Muscle of arm (tissue), 12 donors: Measurements from ENCODE around the gene GAP43. TPM values are rescaled to one million over a fixed set of nuclear protein-coding genes. Genes with fewer than 3 reads are reported as not detected.
A peak's percentile ranks its signal among the peaks of the same experiment; 100 is the strongest.

Source experiments
- DNase-seq: peaks from one replicate; pipeline ENCODE4 v3.0.0-alpha.2; 2013
- polyA plus RNA-seq, 12 donors: library from polyadenylated mRNA; unstranded; fragments of 120-200 nt; gene quantifications; one replicate each; pipeline ENCODE4 v1.2.1, GENCODE V29; 2013; ENCODE audit not compliant: insufficient read length in 12 of 12

GAP43 gene
- polyA plus RNA-seq, 12 donors, result 1.4 to 34.5 (median 2.3) TPM; not detected in 1

DNA sequence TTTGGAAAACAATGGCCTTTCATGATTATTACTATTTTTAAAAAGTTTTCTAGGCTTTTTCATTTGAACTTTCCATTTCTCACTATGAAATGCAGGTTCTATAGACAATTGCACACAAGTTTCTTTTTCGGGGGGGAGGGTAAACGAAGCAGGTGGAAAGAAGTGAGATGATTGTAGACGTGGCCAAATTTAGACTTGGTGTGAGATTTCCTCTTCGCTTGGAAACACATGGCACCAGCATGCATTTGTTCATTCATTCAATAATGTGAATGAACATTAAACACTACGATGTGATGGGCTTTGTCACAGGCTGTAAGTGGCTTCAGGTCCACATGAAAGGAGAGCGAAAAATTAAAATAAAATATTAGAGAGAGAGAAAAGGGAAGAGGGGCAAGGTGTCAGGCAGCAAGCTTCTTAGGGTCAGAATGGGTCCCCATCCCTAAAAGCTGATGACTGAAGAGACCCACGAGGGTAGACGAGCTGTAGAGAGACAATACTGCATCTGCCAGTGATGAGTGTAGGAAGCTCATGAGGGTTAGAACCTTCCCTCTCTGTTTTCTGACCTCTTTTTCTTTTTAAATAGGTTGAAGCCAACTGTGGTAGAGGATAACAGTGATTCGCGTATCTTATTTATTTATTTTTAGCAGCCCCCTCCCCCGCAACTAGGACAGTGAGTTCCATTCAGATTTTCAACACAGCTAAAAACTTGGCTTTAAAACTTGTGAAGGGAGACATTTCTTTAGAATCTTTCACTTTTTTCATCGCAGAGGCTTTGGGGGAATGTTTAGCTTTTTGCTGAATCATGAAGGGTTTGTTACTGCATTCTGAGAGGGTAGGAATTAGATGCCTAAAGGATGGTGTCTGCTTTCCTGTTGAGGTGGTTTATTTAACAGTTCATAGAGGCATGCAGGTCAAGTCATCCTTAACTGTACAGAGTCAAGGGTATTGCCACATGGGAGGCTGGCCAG is 36.2 kb downstream of the GAP43 start:
- no peak for DNase-seq

DNA sequence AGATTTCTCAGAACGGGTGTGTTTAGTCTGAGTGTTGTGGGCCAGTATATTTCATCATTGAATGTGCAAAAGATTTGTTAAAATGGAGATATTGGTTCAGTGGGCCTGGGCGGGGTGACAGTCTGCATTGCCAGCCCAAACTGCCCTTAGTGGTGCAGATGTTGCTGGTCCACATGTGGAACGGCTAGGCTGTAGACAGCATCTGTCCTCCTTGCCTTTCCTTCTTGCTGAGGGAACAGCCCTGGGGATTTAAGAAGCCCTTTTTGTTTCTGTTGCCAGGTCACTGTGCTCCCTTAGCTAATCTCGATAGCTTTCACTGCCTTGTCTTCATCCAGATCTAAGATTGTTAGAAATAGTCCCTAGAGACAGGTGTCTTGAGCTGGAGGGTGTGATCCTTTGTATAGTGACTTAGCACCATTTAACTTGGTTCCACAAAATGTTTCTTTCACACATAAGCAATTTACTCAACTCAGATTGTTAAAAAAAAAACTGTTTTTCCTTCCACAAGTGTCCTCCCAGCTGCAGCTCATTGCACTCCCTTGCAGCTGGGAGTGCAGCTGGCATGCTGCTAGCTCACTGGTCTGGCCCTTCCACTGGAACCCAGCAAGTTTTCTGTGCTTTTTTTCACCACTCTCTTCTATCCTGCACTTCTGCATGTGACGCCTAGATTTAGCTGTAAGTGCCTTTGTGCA is 37.5 kb downstream of the GAP43 start:
- DNase-seq, result peak; percentile 66

DNA sequence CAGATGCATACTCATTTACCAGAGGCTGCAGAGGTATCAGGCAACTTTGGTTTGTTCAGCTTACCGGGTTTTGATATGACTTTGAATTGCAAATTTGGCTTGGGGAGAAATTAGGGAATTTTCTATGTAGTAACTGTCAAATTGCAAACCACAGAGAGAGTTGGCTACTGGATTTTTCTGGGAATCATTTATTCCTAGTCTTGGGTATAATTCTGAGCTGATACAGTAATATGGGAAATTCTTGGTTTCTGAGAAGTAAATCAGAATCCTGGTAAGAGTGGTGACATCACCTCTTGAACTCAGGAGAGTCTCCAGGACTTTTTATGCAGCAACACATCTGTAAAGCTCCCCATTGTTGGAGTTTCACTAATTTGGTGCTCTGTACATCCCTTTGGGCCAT is 39.0 kb downstream of the GAP43 start:
- no peak for DNase-seq

DNA sequence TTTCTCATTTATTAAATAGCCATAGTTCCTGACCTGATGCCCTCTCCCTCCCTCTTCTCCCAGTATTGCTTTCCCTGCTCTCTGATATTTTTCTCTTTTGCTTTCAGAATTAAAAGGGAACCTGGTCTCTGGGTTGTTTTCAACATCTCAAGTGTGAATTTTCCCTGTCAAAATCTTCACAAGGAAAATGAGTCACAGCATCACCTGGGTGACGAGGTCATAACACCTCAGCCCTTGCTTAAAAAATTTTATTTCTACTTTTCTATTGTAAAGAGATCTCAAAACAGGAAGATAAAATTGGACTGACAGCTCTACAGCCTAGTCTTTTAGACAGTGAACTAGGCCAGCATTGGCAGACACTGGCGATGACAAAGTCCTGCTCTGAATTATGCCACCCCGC is 40.1 kb downstream of the GAP43 start:
- no peak for DNase-seq

DNA sequence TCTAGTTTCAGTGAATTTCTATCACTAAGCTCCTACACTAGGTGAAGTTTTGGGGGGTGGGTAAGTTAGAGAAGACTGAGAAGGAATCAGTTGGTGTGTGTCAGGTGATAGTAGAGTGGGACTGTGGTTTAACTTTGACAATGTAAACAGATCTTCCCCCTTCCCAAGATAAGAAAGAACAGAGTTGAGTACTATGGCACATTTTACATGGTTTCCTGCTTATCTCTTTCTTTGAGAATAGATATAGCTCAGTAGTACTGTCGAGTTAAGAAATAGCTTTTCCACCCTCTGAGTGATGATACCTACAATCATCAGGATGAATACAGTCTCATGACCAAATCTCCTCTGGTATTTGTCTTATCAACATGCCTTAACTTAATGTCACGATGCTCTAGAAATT is 42.8 kb downstream of the GAP43 start:
- no peak for DNase-seq

DNA sequence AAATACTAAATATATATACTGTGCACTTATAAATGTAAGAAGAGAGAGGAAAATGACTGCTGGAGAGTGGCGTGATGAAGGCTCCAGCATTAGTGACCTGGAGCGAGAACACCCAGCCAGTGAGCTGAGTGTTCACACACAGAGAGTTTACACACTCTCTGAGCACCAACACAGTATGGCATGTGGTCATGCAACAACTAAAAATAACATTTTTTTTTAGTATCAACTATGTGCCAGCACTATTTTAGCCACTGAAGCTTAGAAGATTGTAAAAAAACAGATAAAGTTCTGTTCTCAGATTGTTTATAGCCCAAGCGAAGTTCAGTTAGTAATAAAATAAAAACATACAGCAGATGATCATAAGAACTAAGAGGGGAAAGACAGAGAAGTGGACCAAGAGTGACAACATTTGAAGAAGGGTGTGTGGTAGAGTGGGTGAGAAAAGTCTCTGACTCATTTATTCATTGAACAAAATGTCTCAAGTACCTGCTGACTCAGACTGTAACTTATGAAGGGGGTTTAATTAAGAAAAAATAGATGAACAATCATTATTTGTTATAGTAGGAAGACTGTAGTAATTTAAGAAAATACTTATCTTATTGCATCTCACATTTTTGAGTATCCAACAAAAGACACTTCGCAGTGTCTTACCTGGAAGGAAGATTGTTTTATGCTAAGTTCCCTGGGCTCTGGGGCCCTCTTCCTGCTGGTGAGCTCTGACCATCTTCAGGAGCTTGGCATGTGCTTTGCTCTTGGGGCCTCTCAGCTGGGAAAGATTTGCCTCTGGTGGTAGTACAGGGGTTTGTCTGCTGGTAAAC is 43.8 kb downstream of the GAP43 start:
- DNase-seq, result no peak

DNA sequence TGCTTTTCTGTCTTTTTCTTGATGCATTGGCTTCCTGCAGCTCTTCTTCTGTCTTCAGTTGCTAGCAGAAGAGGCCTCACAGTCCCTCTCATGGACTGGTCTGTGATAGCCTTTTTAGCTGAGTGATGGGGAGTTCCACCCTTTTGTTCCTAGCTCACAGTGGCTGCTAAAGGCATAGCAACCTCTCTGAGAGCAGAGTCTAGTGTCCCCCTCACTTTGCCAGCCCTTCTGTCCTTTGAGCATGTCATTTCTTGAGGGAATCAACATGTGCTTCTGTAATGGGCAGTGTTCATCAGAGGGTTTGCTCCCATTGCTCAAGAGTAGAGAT is 44.4 kb downstream of the GAP43 start:
- DNase-seq, result no peak

DNA sequence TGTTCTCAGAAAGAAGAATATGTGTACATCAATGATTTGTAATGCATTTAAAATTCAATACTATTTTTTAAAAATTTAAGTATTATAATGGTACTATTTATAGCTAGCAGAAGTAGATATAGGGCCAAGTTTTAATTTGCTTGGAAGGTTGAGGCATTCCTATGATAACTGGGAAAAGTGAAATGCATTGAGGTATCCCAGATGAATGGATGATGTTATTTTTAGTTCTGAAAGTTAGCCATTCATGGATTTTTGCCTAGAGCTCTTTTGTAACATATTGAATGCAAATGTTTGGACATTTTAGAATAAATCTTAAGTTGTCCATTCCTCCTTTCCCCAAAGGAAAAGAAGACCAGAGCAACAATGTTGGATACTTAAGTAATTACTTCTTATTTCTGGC is 47.6 kb downstream of the GAP43 start:
- no peak for DNase-seq

DNA sequence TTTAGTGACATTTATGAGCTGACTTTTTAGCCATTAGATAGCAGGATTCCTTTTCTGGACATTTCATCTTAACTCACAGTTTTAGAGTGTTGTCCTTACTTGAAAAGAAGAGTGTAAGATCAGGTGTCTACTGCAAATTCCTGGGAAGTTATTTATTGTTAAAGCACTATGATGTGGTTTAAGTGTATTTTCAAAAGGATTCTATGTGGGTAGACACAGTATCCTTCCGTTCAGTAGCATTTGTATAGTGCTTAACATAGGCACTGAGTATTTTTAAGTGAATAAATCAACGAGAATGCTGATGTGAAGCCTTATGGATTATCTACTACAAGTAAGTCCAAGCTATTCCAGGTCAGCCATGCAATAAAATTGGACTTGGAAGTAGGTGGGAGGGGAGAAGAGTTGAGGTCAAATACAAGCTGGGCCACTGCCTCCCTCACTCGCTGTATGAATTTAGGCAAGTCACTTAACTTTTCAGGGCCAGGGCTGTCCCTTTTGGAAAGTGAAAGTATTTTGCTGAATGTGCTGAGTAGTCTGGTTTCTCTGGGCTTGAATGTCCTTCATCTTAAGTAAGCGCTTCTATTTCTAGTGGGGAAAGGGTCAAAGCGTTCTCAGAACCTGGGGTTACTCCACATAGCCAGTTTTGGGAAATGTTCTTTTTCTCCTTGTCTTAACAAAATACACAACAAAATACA is 48.6 kb downstream of the GAP43 start:
- DNase-seq, result no peak

DNA sequence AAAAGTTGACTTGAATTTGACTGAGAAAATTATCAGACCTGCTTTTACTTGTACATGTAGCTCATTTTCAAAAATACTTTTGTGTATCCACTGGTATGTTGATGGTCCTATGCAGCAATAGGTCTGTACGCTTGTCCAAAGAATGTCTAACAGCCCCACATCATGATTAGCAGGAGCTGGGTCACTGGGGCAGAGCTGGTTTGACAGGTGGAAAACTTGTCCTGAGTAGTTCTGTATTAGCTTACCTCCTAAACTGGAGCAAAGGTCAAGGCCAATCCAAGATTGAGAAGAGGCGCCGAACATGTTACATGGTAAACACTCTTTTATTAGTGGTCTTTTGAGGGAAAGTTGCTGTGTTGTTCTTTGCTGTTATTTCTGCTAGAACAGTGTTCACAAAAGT is 50.6 kb downstream of the GAP43 start:
- no peak for DNase-seq

DNA sequence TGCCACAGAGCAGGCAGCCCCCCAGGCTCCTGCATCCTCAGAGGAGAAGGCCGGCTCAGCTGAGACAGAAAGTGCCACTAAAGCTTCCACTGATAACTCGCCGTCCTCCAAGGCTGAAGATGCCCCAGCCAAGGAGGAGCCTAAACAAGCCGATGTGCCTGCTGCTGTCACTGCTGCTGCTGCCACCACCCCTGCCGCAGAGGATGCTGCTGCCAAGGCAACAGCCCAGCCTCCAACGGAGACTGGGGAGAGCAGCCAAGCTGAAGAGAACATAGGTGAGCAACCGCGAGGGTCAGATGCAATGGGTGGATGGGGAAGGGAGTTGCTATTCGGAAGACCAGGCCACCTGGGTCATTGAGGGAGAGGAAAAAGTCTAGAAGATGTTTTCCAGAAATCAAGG is 53.0 kb downstream of the GAP43 start:
- no peak for DNase-seq

DNA sequence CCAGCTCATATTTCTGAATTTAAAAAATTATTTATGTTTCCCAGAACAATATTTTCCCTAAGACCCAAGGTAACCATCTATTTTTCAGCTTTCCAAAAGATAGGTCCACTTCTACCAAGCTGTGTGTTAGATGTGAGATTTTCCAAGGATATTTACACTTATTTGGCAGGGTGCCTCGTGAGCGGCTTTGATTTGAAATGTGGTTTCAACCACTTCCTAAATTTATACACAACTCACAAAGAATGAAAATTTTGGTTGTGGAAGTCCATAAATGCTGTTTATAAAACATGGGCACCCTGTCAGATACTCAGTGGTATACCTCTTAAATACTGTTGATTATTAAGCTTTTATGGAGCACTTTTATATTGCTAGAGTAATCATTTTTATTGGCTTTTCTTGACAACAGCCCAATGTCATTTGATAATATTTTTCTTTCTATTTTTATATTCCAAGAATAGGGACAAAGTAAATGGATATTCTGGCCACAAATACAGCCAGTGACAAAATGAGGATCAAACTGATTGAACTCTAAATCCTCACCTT is 57.6 kb downstream of the GAP43 start:
- no peak for DNase-seq

DNA sequence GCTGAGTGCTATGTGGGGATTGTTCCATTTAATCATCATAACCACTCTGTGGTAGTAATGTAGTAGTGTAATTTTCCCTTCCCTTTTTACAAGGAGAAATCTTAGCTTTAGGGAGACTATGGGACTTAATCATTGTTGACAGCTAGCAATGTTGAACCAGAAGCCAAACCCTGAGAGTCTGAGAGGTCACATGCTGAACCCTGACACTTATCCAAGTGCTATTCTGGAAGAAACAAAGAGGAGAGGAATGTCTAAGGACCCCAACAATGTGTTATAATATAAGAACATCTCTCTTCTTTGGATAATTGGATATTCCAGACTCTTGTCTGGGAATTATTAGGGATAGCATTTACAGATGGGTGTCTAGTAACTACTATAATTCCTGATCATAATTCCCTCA is 58.4 kb downstream of the GAP43 start:
- DNase-seq, result no peak

DNA sequence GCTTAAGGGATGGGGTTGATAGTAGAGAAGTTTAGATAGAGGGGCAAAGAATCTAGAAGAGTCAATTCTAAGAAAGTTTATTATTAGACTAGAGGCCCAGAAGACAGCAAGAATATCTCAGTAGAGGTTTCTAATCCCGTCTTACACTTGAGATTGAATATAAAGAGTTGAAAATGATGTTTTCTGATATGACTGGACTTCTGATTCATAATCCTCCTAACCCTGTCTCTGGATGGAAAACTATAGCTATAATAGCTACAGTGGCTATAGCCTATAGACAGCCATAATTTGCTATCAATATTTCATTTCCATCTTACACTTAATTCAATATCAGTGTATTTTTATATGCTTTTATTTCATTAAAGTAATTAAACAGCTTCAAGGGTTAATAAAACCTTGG is 60.0 kb downstream of the GAP43 start:
- no peak for DNase-seq

DNA sequence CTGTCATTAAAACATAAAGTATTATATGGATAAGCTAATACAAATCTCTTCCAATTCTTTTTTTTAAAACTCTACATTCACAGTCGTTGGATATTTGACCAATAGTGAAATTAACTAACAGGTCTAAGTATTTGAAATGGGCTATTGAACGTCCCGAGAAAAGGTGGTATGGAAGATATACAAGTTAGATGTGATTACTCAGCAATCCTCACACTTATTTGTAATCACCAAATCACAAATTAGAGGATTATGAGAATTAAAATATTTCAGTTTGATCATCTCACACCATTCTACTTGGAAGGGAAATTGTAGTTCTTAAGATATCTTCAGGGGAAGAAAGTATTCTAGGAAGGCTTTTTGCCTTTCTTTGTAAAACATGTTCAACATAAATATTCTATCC is 60.5 kb downstream of the GAP43 start:
- no peak for DNase-seq

DNA sequence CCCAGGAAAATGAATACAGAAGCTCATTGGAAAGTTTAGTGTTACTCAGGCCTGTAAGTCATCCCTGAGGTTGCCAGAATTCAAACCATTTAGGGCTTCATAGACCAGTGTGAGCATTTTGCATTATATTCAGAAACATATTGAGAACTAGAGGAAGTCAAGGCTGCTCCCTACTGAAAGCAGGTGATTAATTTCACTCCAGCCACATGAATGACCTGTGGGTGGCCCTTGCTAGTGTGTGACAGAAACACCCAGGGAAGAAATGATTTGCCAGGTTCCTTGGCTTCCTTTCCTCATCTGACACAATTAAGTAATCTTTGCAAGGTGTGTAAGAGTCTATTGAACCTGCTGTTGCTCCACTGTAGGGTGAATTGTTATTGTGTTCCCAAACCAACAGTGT is 61.8 kb downstream of the GAP43 start:
- DNase-seq, result no peak

DNA sequence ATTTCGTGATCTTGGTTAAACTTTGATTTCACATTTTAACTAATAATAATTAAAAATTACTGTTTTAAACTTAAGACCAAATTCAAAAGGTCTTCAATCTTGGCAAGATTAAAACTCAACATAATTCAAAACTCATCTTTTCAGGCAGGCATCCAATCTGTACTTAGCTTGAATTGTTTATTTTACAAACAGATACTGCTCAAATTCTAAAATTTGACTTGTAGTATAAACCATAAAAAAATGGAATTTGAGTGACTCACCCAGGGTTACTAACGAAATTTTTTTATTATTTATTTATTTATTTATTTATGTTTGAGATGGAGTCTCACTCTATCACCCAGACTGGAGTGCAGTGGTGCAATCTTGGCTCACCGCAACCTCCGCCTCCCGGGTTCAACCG is 64.4 kb downstream of the GAP43 start:
- no peak for DNase-seq

DNA sequence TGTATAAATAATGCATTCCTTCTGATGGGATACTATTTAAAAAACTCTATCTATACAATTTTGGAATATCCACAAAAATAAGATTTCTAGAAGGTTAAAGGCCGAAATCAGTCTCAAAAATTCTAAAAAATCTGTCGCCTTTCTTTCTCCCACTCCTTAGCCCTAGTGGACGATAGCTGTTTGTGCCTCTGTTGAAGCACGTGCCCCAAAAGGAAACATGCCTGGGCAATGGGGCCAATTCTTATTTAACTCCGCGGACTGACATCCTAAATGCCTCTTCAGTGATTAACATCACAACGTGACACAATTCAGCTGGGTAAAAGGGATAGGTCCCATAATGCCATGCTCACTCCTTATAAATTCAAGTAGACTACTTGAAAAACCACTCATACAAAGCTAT is 65.1 kb downstream of the GAP43 start:
- DNase-seq, result no peak

DNA sequence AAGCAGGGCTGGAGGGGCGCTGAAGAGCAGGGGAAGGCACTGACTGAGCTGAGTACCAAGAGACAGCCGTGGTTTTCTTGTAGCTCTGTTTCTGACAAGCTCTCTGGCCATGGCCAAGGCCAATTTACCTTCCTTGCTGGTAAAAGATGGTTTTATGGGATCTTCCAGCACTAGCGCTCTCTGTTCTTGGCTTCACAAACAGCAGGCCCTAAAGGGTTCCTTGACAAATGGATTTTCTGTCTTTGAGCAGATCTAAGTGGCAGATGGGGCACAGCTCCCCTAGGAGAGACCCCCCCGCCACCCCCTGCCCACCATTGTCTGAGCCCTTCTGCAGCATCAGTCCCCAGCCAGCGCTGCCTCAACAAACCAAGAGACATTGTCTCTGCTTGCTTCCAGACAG is 66.6 kb downstream of the GAP43 start:
- DNase-seq, result no peak

DNA sequence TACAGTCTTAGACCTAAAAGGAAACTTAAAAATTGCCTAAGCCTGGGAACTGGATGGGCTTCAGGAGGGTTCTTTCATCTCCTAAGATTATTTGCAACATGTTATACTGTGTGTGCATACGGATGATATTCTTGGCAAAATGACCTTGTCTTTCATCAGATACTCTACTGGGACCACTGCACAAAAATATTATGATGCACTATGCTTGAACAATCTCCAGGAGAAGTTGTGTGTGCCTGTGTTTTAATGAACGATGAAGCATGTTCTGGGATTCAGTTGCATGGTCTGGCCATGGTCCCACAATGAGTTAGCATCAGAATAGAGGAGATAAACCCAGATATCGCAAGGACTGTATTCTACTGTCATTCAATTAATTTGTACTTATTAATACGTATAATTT is 68.7 kb downstream of the GAP43 start:
- DNase-seq, result peak; percentile 48

DNA sequence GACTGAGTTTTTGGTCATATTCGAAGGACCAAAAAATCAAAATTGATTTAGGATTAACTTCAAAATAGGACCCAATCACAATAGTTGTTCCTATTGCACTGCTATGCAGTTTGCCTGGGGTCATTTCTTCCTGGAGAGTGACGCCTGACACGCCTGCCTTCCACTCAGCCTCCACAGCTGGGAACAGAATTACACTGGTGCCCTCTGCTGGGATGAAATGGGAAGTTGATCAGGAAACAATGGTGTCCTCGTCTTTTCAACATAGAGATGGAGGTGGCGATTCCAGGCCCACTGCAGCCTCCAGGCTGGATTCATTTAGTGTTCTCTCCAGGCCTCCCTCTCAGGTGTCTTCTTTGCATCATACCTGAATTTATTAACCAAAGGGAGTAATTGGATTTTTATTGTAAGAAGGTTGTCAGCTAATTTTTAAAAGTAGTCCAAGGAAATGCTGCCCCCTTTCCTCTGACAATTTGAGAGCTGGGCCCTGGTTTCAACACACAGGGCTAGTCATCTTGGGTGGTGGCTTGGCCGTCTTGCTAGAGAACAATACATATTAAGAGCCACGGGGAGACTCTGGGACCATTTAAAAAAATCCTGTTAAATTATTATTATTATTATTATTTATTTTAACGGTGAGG is 69.7 kb downstream of the GAP43 start:
- peak; percentile 84 for DNase-seq
